ENCODE results near the gene ANKFY1.

Gene ANKFY1

DNA sequence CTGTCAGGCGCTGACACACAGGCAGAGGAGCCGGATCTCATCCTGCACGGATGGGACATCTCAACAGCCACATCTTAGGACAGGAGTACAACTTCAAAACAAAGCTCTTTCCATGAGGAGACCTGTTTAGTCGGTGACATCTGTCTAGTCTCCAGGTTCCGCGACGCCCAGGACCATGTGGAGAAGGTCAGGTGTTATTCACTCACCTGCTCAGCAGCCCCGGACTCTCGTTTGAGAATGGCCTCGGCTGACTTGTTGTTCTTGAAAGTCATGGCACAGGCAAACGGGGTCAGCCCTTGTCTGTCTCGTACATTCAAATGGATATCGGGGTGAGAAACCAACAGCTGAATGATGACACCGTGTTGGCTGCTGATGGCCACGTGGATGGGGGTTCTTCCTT, 85.1 kb downstream of the ANKFY1 start:
- no peak for DNase-seq (ENCODE audit: low read depth, low spot score)

DNA sequence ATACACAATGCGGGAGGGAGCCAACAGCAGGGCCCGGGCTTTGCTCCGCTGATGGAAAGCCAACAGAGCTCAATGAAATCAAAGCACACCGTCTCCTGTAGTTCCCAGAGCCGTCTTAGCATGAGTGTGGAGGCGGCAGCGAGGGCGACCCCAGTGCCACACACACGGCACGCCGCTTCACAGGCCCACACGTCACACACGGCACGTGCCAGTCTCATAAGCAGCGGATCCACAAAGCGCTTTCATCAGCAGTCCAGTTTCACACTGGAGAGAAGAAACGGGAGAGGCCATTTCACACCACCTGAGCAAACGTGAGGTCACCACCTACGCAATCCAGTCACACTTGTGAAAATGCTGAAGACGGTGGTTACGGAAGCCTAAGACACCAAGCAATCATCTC, 86.0 kb downstream of the ANKFY1 start:
- no peak for DNase-seq (ENCODE audit: low read depth, low spot score)

- DNase-seq (ENCODE audit: low read depth, low spot score) = no peak
Observed at GRCh38 chr17:4176808-4177472, 86.8 kb downstream of the ANKFY1 start.

DNA sequence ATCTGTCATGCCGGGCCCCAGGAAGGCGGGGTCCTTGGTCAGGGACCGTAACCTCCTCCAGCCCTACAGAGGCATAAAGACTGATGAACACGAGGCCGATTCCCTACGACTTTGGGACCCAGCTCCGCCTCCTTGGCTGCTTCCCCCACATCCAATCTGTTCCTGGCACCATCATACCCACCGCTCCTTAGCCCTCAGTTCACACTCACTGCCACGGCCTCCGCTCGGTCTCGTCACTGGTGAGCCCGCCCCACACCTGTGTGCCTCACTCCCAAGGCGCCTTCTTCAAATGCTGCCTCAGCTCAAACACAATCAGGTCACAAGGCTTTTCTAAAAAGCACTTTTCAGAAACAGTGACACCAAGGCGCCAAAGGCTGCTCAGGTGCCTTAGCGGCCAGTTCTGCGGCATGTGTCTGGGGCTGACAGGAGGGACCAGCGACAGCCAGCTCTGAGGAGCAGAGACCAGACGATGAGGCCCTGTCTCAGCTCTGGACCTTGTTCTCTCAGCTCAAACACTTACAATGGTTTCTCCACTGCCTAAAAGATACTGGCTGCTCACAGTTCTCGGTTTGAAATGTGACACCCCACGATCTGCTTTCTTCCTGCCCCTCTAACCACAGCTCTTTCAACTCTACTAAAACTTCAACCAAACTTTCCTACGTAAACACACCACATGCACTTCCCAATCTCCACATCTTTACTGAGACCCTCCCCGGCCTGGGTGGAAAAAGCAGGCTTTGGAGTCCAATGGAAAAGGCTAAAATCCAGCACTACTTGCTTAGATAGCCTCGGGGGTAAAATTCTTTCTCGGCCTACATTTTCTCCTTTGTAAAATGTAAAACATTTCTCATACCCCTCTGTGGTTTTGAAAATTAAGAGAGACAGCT, 87.6 kb downstream of the ANKFY1 start:
- peak; percentile 58 for DNase-seq (ENCODE audit: low read depth, low spot score)

GRCh38 chr17:4174556-4174955, 89.2 kb downstream of the ANKFY1 start:
- DNase-seq (ENCODE audit: low read depth, low spot score) = no peak

DNA sequence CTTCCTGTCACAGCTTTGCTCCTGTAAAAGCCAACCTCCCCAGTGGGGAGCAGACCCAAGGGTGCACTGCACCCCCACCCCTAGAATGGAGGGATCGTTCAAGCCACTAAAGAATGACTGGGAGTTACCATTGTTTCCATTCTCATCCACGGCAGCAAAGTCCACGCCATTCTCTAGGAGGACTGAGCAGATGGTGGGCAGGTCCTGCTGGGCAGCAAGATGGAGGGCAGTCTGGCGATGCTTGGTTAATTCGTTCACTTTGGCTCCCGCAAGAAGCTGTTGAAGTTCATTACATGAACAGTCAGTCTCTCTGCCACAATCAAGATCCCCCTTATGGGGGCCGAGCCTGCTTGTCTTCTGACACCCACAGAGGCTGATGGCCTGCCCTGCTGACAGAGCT, 90.0 kb downstream of the ANKFY1 start:
- DNase-seq (ENCODE audit: low read depth, low spot score) = no peak

- DNase-seq (ENCODE audit: low read depth, low spot score) = no peak
Observed at GRCh38 chr17:4172356-4172755, 91.4 kb downstream of the ANKFY1 start.

DNA sequence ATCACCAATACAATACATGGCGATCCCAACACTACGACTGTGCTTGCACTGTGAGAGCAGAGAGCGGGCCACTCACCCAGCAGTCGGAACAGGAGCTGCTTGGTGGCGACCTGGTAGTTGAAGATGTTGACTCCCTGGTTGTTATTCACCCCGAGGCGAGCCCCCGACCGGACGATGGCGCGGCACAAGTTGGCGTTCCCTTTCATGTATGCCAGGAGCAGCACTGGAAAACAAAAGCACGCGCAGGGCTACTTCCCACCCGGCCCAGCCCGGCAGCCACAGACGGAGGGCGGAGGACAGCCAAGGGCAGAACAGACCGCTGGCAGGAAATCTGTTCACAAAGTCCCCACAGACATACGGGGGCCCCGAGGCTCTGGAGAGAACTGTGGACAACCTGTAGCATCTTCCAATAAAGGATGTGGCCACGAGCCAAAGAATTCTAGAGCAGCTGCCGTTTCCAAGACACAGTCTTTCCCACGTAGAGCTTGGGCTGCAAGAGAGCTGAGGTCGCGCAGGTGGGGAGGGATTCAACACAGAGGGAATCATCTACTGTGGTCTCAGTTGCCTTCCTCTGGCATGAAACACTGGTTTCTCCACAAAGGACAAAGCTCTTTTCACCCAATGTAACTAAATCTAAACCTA, 93.0 kb downstream of the ANKFY1 start:
- DNase-seq (ENCODE audit: low read depth, low spot score) = no peak

GRCh38 chr17:4167786-4168185, 96.0 kb downstream of the ANKFY1 start:
- DNase-seq (ENCODE audit: low read depth, low spot score) = no peak

- DNase-seq (ENCODE audit: low read depth, low spot score) = no peak
Observed at GRCh38 chr17:4166419-4166818, 97.4 kb downstream of the ANKFY1 start.

DNA sequence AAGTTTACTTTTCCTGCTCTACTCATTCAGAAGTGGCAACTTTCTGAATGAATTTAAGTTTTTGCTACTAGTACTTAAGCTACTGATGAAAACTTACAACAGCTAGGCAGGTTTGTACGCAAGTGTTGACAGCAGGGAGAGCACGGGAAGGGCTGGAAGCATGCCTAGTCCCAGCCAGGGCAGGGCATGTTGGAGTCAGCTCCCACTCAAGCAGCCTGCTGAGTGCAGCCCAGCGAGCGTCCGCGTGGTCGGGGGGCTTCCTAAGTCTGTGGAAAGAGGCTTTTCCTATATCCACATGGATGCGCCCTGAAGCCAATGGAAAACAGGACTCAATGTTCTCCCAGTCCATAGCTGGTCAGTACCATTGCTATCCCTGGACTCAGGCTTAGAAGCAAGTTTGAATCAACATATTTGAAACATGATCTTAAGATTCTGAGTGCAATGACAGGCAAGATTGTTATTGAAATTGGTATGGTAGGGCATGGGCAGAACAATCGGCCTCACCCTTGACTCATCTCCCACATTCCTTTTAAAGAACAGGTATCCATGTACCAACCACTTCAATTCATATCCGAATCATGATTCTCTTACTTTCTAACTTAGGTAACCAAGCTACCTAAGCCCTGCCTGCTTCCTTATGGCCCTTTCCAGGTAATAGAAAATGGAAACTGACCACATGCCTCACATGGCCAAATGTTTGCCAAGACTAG, 98.3 kb downstream of the ANKFY1 start:
- DNase-seq (ENCODE audit: low read depth, low spot score) = no peak

DNA sequence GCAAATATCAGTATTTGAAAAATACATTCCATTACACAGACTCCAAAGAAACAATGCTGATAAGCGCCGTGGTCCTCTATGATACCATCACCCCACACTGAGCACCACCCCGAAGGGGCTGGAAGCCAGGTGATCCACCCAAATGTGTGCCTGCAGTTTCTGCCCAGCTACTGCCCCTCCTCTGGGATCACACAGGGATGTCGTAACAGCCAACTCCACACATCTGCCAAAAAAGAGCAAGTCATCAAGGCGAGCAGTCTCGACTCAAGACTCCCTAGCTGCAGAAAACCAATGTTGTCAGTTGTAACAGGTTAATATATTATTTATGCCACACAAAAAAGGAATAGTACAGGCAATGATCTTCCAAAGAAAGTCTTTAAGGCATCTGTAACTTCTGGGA, 99.8 kb downstream of the ANKFY1 start:
- no peak for DNase-seq (ENCODE audit: low read depth, low spot score)

GRCh38 chr17:4162775-4163466, 100.9 kb downstream of the ANKFY1 start:
- DNase-seq (ENCODE audit: low read depth, low spot score) = peak; percentile 62

GRCh38 chr17:4162321-4162720, 101.5 kb downstream of the ANKFY1 start:
- no peak for DNase-seq (ENCODE audit: low read depth, low spot score)

DNA sequence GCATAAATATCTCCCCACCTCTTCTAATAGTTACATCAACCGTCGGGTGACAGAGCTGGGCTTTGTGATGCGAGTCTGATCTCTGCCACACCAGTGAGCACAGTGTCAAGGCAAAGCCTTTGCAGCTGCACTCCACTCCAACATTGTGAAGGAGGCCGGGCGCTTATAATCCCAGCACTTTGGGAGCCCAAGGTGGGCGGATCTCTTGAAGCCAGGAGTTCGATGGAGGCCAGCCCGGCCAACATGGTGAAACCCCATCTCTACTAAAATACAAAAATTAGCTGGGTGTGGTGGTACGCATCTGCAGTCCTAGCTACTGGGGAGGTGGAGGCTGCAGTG, 101.8 kb downstream of the ANKFY1 start:
- DNase-seq (ENCODE audit: low read depth, low spot score) = no peak

- DNase-seq (ENCODE audit: low read depth, low spot score) = peak; percentile 97
Observed at GRCh38 chr17:4161192-4161966, 102.4 kb downstream of the ANKFY1 start.

- DNase-seq (ENCODE audit: low read depth, low spot score) = no peak
Observed at GRCh38 chr17:4160294-4160859, 103.4 kb downstream of the ANKFY1 start.

- no peak for DNase-seq (ENCODE audit: low read depth, low spot score)
Observed at GRCh38 chr17:4159761-4160160, 104.0 kb downstream of the ANKFY1 start.

GRCh38 chr17:4157618-4158333, 106.0 kb downstream of the ANKFY1 start:
- DNase-seq (ENCODE audit: low read depth, low spot score) = no peak
